Measurements from ENCODE around the gene ZNF236.
"Not testable (repeated sequence)": the region's sequence is repeated elsewhere in the genome, so short reads cannot be mapped to it uniquely, and the experiment has no call there.

The ZNF236 gene

GRCh38 chr18:77012806-77013541, 190.6 kb downstream of the ZNF236 start:
- no peak for DNase-seq

GRCh38 chr18:77013811-77014521, 191.6 kb downstream of the ZNF236 start:
- DNase-seq = no peak

GRCh38 chr18:77014538-77014937, 192.2 kb downstream of the ZNF236 start:
- no peak for DNase-seq

- no peak for DNase-seq
These were observed 192.8 kb downstream of the ZNF236 start for GRCh38 chr18:77015169-77015568.

- no peak for DNase-seq
These were observed 193.7 kb downstream of the ZNF236 start for GRCh38 chr18:77015771-77016710.

- no peak for DNase-seq
These were observed 194.6 kb downstream of the ZNF236 start for GRCh38 chr18:77016936-77017335.

- no peak for DNase-seq
These were observed 195.0 kb downstream of the ZNF236 start for GRCh38 chr18:77017355-77017754.

- not testable (repeated sequence) for DNase-seq
These were observed 196.3 kb downstream of the ZNF236 start for GRCh38 chr18:77018650-77019049.

- DNase-seq = no peak
These were observed 197.3 kb downstream of the ZNF236 start for GRCh38 chr18:77019641-77020040.
